ENCODE results near the gene PPP1R15B. TPM values are rescaled to one million over a fixed set of nuclear protein-coding genes. Genes with fewer than 3 reads are reported as not detected.

The PPP1R15B gene
- total RNA-seq, 6 experiments from 2014 or later = 27.4 to 34.8 (median 30.9) TPM

GRCh38 chr1:204359474-204360255 lies 52.0 kb downstream of the PPP1R15B start, which contains the start of gene PLEKHA6:
PLEKHA6 (minus strand) TSS chr1:204359929; CDS start chr1:204273727, 86,202 bp downstream.
- H3K36me3 Mint-ChIP-seq (ENCODE audit: low read depth) = no peaks in the 10 kb centered on the region
- TF ChIP-seq CTCF (IDR thresholded peaks at IDR 0.05) = peak; percentile 75
- H3K27me3 Mint-ChIP-seq (ENCODE audit: insufficient read depth) = peaks cover 2% of the 10 kb centered on the region
- H3K4me3 Mint-ChIP-seq = peak within 1 kb of the TSS; percentile 77
- peaks cover 30% of the 10 kb centered on the region for H3K4me1 Mint-ChIP-seq (ENCODE audit: low read depth)
- no peak within 1 kb of the TSS; the same call in 1 of the 2 replicates for H3K27ac Mint-ChIP-seq
- no peaks in the 10 kb centered on the region for H3K9me3 Mint-ChIP-seq
- peak; percentile 52 for DNase-seq

- DNase-seq = no peak
- Mint-ChIP-seq H3K27me3 (ENCODE audit: insufficient read depth) (no peaks in the 10 kb centered on the region; the same call in 1 of the 2 replicates), H3K4me1 (ENCODE audit: low read depth) (peaks cover 30% of the 10 kb centered on the region), H3K4me3 (peak overlapping the region; percentile 77), H3K27ac (no peak overlapping the region), H3K36me3 (ENCODE audit: low read depth) (no peaks in the 10 kb centered on the region), H3K9me3 (no peaks in the 10 kb centered on the region)
- no peak for TF ChIP-seq CTCF (IDR thresholded peaks at IDR 0.05)
Measured at GRCh38 chr1:204359131-204359473, 52.5 kb downstream of the PPP1R15B start.

GRCh38 chr1:204358605-204359004 lies 53.0 kb downstream of the PPP1R15B start:
- no peak for DNase-seq
- Mint-ChIP-seq H3K9me3 (no peaks in the 10 kb centered on the region), H3K36me3 (ENCODE audit: low read depth) (no peaks in the 10 kb centered on the region), H3K27me3 (ENCODE audit: insufficient read depth) (no peaks in the 10 kb centered on the region; the same call in 1 of the 2 replicates), H3K4me3 (no peak overlapping the region), H3K27ac (no peak overlapping the region), H3K4me1 (ENCODE audit: low read depth) (peaks cover 25% of the 10 kb centered on the region)
- no peak for TF ChIP-seq CTCF (IDR thresholded peaks at IDR 0.05)

GRCh38 chr1:204357551-204358490 lies 53.8 kb downstream of the PPP1R15B start:
- Mint-ChIP-seq H3K27me3 (ENCODE audit: insufficient read depth) (no peaks in the 10 kb centered on the region; the same call in 1 of the 2 replicates), H3K36me3 (ENCODE audit: low read depth) (no peaks in the 10 kb centered on the region), H3K27ac (no peak overlapping the region), H3K4me3 (no peak overlapping the region), H3K9me3 (no peaks in the 10 kb centered on the region), H3K4me1 (ENCODE audit: low read depth) (peaks cover 23% of the 10 kb centered on the region)
- TF ChIP-seq CTCF (IDR thresholded peaks at IDR 0.05) = no peak; the same call in 1 of the 2 replicates
- no peak for DNase-seq

- no peak overlapping the region for H3K4me3 Mint-ChIP-seq
- no peak overlapping the region for H3K27ac Mint-ChIP-seq
- no peaks in the 10 kb centered on the region for H3K36me3 Mint-ChIP-seq (ENCODE audit: low read depth)
- H3K27me3 Mint-ChIP-seq (ENCODE audit: insufficient read depth) = no peaks in the 10 kb centered on the region; the same call in 1 of the 2 replicates
- H3K4me1 Mint-ChIP-seq (ENCODE audit: low read depth) = peaks cover 23% of the 10 kb centered on the region
- no peaks in the 10 kb centered on the region for H3K9me3 Mint-ChIP-seq
- peak; percentile 45 for DNase-seq
- no peak for TF ChIP-seq CTCF (IDR thresholded peaks at IDR 0.05)
Measured at GRCh38 chr1:204356997-204357396, 54.6 kb downstream of the PPP1R15B start.
